HG02973 (cell line): ENCODE measurements around the gene FILIP1L.

Experiments used
- ATAC-seq: cut with Tn5 transposase; IDR thresholded peaks from one replicate; pipeline ENCODE4 v1.9.1; 2021; ENCODE audit warnings: moderate library complexity; ENCODE audit not compliant: unreplicated experiment

Gene FILIP1L

DNA sequence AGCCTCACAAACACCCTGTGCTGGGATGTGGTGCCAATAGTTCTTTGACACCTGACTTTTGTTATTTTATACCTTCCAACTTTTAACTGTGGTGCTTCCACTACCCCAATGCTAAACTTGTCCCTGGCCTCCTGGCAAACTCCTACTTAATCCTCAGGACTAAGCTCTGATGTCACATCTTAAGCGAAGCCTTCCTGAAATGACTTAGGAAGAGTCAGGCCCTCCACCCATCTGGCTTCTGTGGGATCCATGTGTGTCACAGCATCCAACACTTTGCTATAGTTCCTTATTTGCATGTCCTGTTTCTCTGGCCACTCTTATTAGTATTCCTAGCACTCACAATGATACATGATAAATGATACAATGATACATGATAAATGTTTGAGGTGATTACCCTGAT lies 133.2 kb downstream of the FILIP1L start:
- ATAC-seq, result no peak

GRCh38 chr3:99980606-99981005 lies 133.7 kb downstream of the FILIP1L start:
- no peak for ATAC-seq

DNA sequence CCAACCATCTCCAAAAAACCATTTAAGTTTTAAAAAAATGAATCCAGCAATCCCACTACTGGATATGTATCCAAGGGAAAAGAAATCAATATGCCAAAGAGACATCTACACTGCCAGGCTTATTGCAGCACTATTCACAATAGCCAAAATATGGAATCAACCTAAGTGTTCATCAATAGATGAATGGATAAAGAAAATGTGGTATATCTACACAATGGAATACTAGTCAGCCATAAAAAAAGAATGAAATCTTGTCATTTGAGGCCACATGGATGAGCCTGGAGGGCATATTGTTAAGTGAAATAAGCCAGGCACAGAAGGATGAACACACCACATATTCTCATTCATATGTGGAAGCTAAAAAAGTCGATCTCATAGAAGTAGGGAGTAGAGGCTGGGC lies 136.1 kb downstream of the FILIP1L start:
- ATAC-seq, result no peak

DNA sequence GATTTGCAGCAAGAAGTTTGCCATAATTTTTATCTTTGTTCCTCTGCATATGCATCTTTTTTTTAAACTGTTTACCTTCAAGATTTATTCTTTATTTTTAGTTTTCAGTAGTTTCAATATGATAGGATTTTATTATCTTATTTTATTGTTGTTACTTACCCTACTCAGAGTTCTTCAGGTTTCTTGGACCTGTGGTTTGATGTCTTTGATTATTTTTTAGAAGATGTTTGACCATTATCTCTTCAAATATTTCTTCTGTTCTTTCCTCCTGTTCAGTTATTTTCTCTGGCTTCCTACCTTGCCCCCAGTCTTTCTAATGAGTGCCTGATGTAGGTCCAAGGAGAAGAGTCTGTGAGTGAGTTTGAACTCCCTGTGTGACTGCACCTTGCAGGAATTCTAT lies 137.7 kb downstream of the FILIP1L start:
- ATAC-seq, result no peak

- no peak for ATAC-seq
Measured at GRCh38 chr3:99974989-99975388, 139.3 kb downstream of the FILIP1L start.

DNA sequence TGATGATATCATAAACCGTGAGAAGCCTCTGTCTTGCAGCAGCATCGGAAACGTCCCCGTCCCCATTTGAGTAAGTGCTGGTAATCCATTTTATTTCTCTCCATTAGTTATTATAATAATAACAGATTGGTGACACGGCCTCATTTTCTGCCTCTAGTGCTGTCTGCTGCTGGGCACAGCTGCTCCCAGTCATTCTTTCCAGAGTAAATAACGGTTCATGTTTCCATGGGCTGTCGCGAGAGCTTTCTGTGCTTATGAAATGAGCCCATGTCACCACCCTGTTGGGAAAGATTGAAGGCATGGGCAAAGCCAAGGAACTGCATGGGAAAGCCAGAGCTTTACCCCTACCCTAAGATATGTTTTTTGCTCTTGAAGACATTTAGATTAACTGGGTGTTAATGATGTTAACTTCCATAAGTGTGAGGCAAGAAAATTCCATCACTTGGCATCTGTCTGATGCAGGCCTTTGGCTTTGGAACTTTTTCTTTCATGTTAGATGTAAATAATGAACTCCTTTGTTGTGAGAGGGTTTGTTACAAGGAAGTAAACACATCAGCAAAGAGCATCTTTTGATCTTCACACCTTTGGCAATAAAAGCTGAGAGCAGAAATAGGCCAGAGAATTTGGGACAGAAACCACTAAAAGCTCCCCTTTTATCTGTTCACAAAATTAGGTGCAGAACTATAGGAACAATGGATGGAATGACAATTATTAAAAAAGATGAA lies 141.8 kb downstream of the FILIP1L start:
- no peak for ATAC-seq

- no peak for ATAC-seq
Measured at GRCh38 chr3:99971761-99972160, 142.5 kb downstream of the FILIP1L start.

DNA sequence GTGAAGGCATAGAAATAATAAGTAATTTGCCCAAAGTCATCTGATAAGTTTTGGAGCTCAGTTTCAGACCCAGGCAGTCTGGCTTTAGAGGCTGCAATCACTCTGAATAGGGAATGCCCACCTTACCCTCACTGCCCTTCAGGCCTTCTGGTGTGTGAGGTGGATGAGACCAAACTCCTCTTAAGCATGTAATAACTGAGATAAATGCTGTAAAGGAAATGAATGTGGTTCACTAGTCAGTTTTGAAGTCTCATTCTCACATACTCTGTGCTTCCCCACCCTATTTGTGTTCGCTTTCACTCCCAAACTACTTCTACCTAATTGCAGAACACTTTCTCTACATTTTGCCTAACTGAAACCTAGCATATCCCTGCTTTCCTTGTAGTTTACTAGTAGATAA lies 144.1 kb downstream of the FILIP1L start:
- ATAC-seq, result peak; percentile 85

- ATAC-seq, result no peak
Measured at GRCh38 chr3:99969136-99969535, 145.2 kb downstream of the FILIP1L start.

DNA sequence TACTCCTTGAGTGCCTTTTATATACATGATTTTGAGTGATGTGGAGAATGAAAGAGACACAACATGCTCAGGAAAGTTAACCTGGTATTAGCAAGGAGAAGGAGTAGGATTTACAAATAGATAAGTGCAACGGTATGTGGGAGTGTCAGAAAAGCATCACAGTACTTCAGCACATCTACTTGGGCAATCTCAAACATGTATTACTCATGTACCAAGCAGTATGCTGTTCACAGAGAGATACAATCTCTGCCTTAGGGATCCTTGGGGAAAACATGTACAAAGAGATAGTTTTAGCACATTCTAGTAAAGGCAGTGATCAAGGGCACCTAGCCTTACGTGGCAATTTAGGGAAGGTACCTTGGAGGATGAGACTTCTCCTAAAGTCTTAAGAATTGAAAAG lies 146.5 kb downstream of the FILIP1L start:
- ATAC-seq, result no peak

DNA sequence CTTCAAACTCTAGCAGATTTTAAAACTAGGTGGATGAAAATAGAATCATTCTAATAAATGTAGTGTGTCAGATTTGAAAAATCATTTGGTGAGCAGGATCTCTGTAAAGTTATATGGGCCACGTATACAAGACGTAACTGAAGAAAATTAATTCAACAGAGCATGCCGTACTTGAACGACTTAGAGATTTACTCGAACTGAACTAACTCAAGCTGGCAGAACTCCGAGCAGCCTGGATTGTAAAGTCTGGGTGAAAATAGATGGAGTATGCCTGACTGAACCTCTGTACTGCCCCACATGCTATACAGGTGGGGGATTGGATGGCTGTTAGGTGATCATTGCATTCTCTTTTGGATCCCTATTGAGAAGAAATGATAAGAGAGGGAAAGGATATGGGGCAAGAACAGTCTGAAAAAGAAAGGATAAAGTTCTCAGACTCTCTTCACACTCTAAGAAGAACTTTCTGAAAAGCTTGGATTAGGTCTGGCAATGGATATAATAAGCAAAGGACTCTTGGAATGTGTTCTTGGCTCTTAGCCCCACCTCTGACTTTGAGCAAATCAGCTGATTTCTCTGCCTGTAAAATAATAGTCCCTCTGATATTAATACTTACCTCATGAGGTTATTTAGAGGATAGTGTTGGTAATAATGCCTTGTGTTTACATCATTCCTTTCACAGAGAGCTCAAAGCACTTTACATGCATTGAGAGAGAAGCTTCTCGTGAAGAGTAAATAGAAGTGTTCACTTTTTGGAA lies 147.5 kb downstream of the FILIP1L start:
- ATAC-seq, result no peak

DNA sequence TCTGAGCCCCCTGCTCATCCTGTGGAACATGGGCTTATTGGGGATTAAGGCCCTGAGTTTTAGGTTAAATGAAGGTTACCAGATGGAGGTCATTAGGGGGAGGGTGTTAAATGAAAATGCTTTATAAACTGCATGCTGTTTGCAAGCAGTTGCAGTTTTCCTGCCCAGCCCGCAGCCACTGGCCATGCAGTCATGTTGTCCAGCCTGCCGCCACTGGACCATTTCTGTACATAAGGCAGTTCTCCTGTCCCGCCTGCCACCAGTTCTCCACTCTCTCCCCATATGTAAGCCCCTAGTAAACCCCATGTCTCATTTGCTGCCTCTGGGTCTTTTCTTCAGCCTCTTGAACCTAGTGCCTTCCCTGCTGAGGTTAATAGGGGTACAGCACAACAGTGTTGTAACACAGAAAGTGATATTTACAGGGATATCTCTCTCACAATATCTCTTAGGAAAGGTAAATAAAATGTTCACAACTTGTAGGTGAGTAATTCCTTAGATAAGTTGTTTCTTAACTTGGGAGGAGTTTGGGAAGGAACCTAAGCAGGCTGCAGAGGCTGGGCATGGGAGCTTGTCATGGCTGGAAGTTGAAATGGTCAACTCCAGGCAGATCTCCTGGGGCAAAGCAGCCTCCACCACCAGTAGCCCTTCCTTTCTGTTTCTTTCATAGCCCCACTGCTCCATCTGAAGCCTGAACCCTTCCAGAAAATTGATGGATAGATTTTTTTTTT lies 148.5 kb downstream of the FILIP1L start:
- ATAC-seq, result no peak

DNA sequence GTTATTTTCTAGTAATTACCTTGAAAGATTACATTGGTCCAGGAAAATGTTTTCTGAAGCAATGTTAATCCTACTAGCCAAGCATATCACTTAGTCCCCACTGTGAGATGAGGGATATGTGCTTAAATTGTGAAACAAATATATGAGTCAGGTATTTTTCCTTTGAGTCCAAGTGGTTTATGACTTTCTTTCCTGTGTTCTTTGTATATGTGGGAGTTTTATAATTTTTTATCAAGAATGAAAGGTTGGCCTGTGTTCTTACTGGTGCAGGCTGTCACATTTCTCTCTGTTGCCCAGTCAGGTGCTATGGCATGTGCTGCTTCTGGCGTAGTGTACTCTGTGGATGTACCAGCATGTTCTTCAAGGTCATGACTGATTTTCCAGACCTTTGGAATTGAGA lies 149.2 kb downstream of the FILIP1L start:
- no peak for ATAC-seq

- no peak for ATAC-seq
Measured at GRCh38 chr3:99962703-99963102, 151.6 kb downstream of the FILIP1L start.

GRCh38 chr3:99961756-99962515 lies 152.4 kb downstream of the FILIP1L start:
- no peak for ATAC-seq

DNA sequence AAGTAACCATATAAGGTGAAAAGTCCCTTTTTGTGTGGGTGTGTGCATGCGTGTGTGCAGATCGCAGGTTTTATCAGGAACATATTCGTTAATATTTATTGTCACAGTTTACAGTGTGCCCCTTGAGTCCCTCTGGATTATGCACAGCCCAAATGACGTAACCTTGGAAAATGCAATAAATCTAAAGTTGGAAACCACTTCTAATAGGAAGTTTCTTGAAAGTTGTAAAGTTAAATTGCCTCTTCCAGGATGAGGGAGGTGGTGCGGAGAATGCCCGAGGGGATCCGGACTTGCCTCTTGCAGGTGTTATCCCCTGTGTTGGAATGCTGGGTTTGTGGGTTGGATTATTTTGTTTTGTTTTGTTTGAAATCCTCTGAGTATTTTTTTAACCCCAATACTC lies 153.4 kb downstream of the FILIP1L start:
- no peak for ATAC-seq

- no peak for ATAC-seq
Measured at GRCh38 chr3:99960123-99960878, 154.0 kb downstream of the FILIP1L start.

DNA sequence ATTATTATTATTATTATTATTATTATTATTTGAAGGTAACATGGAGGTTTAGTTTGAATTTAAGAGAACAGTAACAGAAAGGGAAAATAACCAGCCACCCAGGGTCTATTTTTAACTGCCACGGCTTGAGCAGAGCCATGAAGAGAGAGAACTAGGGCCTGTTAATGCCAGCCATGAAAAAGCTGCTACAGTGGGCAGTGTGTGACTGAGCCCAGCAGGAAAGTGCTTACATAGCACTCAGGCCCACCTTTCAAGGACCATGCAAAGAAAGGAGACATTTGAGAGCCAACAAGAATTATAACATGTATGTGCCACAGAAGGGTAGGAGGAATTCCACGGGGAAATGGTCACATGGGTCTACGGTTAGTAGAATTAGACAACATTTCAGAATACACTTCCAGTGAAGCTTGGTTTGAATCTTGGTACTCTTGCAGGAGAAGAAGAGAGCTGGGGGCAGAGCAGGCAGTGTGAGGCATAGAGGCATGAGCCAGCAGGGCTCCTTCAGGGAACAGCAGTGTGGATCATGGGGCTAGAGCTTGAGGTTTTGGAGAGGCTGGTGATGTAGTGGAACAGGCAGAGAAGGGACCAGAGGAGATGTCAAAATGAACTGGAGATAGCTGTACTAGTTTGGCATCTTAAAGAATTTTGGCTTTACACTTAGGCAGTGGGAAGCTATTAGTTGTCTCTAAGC lies 155.9 kb downstream of the FILIP1L start:
- no peak for ATAC-seq

DNA sequence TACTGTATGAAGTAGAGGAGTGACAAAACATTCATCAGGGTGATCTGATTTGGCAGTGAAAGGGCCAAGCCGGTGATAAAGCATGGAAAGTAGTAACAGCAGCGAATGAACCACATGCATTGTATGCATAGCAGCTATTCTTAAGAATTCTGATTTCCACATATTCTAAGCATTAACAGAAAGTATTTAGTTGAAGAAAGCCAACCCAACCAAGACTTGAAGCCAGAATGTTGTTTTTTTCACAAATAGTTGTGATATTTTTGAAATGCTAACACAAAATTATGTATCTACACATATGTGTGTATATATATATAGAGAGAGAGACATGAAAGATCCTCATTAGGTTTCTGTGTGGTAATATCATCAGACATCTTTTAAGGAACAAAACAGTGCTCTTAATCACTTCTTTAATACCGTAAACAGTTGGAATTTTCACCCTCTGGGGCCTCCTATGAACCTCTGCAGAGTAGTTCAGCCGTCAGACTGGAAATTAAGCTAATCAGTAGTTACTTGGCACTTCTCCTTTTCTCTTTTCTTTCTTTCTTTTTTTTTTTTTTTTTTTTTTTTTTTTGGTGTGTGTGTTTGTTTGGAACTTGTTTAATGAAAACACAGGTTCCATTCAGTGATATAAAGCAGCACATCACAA lies 157.0 kb downstream of the FILIP1L start:
- ATAC-seq, result no peak
